ENCODE data around the gene IDH1. TPM values are rescaled to one million over a fixed set of nuclear protein-coding genes. Genes with fewer than 3 reads are reported as not detected.

IDH1 gene
- total and polyA plus RNA-seq, 2 of the 4 experiments (the other 2 are of a cell fraction) = 53.5 to 77.1 TPM

GRCh38 chr2:208208335-208209085 is 46.4 kb downstream of the IDH1 start:
- H3K4ac ChIP-seq (ENCODE audit: low read depth, low read length) = no peak overlapping the region
- H3K18ac ChIP-seq (ENCODE audit: low read depth, low read length) = no peak overlapping the region
- H2BK15ac ChIP-seq (ENCODE audit: low read depth, low read length) = no peak overlapping the region
- dilution Hi-C loops (cut with HindIII; ENCODE audit: low sequenced_read_pairs, unreplicated experiment) (no loop called here), in situ Hi-C loops (cut with MboI; ENCODE audit: low sequenced_read_pairs) (no loop called here), intact Hi-C loops (cut with micrococcal nuclease) (no loop called here)
- no peak overlapping the region for H3K23ac ChIP-seq (ENCODE audit: low read depth, low read length)
- H3K27me3 ChIP-seq (ENCODE audit: control insufficient read depth, insufficient read depth, low read length) = no peaks in the 10 kb centered on the region; the same call in 1 of the 2 replicates
- H3K4me2 ChIP-seq (ENCODE audit: low read depth, low read length) = no peak overlapping the region
- H4K20me1 ChIP-seq (ENCODE audit: insufficient read depth, low read length) = no peaks in the 10 kb centered on the region
- H4K8ac ChIP-seq (ENCODE audit: low read depth in 2 of 2, low read length in 2 of 2) = no peak overlapping the region
- CTCF ChIA-PET = no interaction called here
- H4K91ac ChIP-seq (ENCODE audit: insufficient read depth, low read depth, low read length) = no peak overlapping the region
- no peaks in the 10 kb centered on the region for H3K9me3 ChIP-seq (ENCODE audit: control insufficient read depth, insufficient read depth, low read length)
- no peak overlapping the region for H3K4me3 ChIP-seq (ENCODE audit: insufficient read depth, low read depth, low read length)
- POLR2A ChIA-PET (ENCODE audit: unreplicated experiment) = no interaction called here
- no peak overlapping the region for H2AFZ ChIP-seq (replicated peaks; ENCODE audit: low read length, poor library complexity)
- H3K27ac ChIP-seq (ENCODE audit: insufficient read depth, low read length) = no peak overlapping the region
- no CpG with 5 or more reads among the region's 9 CpGs for WGBS, 2 experiments (ENCODE audit: extremely low coverage in 2 of 2, insufficient read length in 1 of 2)
- TF ChIP-seq RFX5 (IDR thresholded peaks at IDR 0.05; ENCODE audit: low read depth, low read length) = no peak
- no peak for TF ChIP-seq FOS (IDR thresholded peaks at IDR 0.05; ENCODE audit: low read depth, low read length)
- no peak overlapping the region for H3K56ac ChIP-seq (ENCODE audit: extremely low read depth, insufficient read depth, low read length)
- no peaks in the 10 kb centered on the region for H3K36me3 ChIP-seq (ENCODE audit: control insufficient read depth, insufficient read depth, low read length)
- BruUV-seq (replicated peaks) = no TSS peak
- no peak overlapping the region for H2BK5ac ChIP-seq (ENCODE audit: low read depth, low read length, poor library complexity, severe bottlenecking)
- H2BK120ac ChIP-seq (ENCODE audit: low read depth, low read length) = no peak overlapping the region
- H4K5ac ChIP-seq (ENCODE audit: low read depth, low read length) = no peak overlapping the region
- ATAC-seq (ENCODE audit: low read depth) (no peak), DNase-seq (no peak)
- H2BK20ac ChIP-seq (ENCODE audit: low read depth, low read length) = no peak overlapping the region
- no peak overlapping the region for H3K14ac ChIP-seq (replicated peaks; ENCODE audit: low read depth, low read length)
- H3K9ac ChIP-seq (ENCODE audit: low read depth, low read length) = no peak overlapping the region
- H3K4me1 ChIP-seq (ENCODE audit: control insufficient read depth, insufficient read depth, low read length) = no peaks in the 10 kb centered on the region
- no peak overlapping the region for H2AK5ac ChIP-seq (ENCODE audit: low read depth, low read length)
- no peaks in the 10 kb centered on the region for H3K79me1 ChIP-seq (ENCODE audit: low read depth in 1 of 2, low read length in 2 of 2)
- peak overlapping the region; percentile 45 for H2AK9ac ChIP-seq (replicated peaks; ENCODE audit: low read depth, low read length, poor library complexity)
- no peaks in the 10 kb centered on the region for H3K9me1 ChIP-seq (ENCODE audit: insufficient read depth, low read length)

Data from IMR-90 (cell line).